GM21381 (cell line): ENCODE data around the gene DNM3.
A peak's percentile ranks its signal among the peaks of the same experiment; 100 is the strongest.

Experiments
- ATAC-seq: cut with Tn5 transposase; IDR thresholded peaks from one replicate; pipeline ENCODE4 v1.9.1; 2021; ENCODE audit warnings: mild to moderate bottlenecking, moderate library complexity; ENCODE audit not compliant: unreplicated experiment

DNM3 gene

GRCh38 chr1:172165403-172165802 lies 324.1 kb downstream of the DNM3 start:
- no peak for ATAC-seq

DNA sequence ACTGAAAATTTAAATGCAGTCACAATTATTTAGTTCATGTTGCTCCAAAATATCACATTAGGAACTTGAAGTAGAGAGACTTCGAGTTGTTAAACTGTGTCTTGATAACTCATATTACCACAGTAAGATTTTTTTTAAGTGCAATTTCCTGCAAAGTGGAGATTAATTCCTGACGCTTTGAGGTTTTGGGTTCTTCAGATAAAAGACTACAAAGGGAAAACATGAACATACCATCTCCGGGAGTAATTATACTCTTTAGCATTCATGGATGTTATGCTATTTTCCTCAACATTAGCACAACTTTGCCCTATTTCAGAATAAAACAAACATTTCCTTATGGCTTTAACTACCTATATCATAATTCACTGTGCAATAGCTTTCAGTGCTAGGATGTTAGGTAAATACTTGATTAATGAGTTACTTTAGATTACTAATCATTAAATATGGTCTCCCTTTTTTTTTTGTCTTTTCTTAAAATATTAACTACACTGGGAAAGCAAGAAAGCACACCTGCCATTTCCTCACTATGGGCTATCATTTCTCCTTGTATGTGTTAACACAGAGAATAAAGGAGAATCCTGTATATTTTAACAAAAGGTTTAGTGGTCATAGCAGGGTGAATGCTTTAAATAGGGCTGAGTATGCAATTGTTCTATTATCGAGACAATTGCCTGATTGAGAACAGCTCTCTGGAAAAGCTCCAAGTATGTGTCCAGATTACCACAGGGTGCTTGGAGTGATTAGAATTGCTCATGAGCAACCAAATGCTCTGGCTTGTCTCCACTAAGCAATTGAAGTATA lies 326.7 kb downstream of the DNM3 start:
- no peak for ATAC-seq

DNA sequence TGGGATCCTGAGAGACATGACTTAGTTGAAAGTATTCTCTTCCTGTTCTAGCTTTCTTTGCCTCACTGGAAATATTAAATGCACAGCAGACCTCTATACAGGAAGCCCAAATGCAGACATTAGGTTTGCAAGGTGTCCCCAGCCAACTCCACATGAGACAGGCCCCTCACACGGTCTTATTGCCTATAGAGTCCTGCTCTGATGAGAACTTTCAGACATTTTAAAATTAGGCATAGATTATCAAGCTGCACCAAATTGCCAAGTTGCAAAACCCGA lies 327.2 kb downstream of the DNM3 start:
- ATAC-seq = no peak

DNA sequence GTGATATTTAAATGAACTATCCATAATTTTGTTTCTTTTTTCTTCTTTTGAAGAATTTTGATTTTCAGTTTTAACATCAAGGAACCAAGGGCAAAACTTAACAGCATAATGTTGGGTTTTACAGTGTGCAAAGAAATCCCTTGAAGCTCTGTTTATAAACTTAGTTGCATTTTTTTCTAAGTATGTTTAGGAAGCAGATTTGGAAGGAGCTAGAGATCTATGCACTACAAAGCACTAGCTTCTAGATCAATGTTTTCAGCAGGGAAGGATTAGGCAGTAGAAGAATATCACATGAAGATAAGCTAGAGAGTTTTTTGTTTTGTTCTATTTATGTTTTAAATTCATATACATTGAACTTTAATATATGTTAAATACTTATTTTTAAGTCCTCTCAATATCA lies 328.5 kb downstream of the DNM3 start:
- no peak for ATAC-seq

DNA sequence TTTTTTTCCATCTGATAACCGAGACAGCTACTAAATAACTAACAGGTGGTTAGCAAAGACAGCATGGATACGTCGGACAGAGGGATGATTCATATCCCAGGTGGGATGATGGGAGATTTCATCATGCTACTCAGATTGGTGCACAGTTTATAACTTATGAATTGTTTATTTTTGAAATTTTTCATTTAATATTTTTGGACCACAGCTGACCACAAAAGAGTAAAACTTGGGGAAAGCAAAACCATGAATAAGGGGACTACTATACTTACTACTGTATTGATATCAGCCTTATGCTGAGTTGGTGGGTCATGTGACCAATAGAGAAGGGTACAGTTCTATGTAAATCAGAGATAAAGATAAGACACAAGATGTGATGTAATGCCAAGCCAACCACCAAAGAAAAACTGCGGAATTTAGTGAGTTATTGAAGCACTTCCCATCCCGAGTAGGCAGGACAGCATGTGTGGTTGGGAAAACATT lies 331.1 kb downstream of the DNM3 start:
- ATAC-seq = no peak

DNA sequence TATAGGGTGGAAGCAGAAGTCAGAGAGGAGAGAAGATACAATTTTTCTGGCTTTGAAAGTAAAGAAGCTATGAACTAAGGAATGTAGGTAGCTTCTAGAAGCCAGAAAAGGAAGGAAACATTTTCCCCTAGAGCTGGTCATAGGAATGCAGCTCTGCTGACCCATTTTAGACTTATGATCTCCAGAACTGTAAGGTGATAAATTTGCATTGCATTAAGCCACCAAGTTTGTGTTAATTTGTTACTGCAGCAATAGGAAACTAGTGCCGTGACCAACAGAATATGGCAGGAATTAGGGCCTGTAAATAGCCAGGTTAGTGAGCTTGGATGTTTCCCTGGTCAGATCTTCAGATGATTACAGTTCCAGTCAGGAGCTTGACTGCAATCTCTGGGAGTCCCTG lies 334.9 kb downstream of the DNM3 start:
- ATAC-seq = no peak

DNA sequence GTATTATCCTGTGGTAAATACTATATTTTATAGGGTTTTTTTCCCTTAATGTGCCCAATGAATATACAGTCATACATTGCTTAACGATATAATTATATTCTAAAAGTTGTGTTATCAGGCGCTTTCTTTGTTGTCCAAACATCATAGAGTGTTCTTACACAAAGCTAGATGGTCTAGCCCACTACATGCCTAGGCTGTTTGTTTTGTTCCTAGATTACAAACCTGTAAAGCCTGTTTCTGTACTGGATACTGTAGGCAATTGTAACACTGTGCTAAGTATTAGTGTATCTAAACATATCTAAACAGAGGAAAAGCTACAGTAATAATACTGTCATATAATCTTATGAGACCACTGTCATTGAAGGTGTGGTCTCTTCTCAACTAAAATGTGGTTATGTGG lies 336.6 kb downstream of the DNM3 start:
- ATAC-seq = no peak

DNA sequence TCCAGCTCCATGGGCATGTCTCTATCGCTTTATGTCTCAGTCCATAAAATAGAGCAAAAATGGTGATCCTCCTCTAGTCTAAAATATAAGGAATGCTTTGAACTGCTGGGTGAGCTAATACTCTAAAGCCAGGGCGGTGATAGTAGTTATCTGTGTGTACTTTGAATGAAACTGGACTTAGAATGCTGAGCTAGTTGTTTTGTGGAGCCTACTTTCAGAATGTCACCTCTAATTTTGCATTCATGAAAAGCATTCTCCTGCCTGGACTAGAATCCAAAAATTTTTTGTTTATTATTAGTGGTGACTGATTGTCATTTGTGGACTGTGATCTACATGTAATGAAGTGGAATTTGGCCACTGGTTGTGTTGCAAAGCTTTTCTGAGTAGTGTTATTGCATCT lies 337.6 kb downstream of the DNM3 start:
- no peak for ATAC-seq

DNA sequence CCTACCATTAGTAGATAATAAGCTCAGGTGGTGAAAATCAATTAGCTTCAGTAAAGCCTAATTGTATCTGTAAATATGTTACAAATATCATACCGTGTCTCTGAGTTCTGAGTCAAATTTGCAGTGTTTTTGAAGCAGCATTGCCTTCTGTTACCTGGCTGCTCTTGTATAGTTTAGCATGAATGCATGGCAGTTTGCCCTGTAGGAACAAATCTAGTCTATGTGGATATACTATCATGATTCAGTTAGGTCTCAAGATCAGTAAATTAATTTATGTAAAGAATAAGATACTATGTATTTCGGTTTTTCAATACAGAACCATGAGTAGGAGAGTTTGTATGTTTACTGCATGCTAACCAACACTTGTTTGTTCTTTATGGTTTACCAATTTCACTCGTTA lies 338.6 kb downstream of the DNM3 start:
- ATAC-seq = no peak

- ATAC-seq = peak; percentile 51
These were observed 339.4 kb downstream of the DNM3 start for GRCh38 chr1:172180501-172181285.

DNA sequence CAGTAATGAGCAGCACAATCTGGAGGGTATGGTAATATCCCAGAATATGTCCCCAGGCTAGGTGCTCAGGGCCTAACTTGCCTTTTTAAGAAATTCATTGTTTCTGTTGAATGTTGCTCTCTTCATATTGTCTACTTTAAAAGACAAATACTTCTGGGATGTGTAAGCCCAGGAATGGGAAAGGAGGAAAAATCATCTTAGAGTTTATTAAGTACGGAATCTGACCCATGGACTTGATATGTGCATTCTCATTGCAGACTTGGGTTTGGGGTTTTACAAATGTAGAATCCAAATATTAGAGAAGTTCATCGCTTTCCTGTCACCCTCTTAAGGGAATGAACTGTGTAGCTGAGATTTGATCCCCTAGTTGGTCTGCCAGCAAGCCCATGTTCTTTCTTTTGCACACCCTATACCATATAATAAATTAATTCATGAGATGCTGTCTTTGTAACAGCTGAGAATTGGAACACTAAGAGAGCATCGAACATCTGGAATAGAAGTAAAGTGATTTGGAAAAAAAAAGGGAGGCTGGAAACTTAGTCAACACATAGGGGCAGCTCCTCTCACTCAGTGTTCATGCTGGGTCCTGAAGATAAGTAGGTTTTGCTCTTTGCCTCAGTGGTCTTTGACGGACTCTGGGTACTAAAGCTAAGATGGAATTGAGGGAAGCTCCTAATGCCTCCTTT lies 343.4 kb downstream of the DNM3 start:
- peak; percentile 2 for ATAC-seq

GRCh38 chr1:172185211-172185610 lies 343.9 kb downstream of the DNM3 start:
- peak; percentile 55 for ATAC-seq

GRCh38 chr1:172185996-172186395 lies 344.7 kb downstream of the DNM3 start:
- no peak for ATAC-seq

GRCh38 chr1:172201572-172201971 lies 360.3 kb downstream of the DNM3 start:
- ATAC-seq = no peak

DNA sequence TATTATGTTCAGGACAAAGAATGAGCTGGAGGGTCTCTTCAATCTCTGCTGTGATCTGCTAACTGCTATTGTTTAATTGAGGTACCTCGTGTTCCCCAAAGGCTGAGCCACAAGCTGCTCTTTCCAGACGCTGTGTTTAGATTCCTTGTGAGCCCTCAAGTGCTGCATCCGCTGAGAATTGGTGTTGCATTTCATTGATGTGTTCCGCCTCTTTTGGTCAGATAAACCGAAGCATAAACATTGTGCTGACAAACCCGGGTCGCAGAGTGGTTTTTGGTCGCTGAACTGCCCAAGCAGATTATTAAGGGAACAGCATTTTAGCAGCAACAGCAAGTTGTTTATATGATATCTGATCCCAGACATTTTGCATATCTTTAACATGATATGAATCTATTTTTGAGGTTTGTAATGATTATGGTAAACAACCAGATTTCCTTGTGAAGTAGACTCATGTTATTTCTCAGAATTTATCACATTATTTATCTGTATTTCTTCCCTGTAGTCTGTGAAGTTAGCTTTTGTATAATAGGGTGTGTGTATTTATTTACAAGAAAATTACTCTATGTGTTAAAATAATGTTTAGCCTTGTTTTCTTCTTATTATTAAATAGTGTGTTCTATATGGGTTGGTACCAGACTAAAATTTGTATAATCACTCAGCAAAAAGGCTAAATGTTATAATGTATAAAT lies 362.0 kb downstream of the DNM3 start:
- ATAC-seq = no peak

DNA sequence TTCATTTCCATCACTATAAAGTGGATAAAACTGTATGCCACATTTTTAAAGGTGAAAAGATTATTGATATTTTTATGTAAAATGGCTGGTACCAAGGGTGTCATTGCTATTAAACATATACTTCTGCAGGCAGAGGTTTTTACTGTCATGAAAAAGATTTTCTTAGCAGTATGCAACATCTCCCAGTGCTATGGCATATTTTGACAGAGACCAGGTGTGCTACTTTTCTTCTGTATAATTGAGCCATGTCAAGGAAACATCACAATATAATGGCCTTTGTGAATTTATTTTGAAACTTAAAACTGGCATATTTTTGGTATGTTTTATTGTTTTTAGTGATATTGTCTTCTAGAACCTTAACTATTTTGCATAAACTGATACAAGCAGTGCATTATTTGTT lies 362.6 kb downstream of the DNM3 start:
- no peak for ATAC-seq

- no peak for ATAC-seq
These were observed 365.0 kb downstream of the DNM3 start for GRCh38 chr1:172206256-172206655.

DNA sequence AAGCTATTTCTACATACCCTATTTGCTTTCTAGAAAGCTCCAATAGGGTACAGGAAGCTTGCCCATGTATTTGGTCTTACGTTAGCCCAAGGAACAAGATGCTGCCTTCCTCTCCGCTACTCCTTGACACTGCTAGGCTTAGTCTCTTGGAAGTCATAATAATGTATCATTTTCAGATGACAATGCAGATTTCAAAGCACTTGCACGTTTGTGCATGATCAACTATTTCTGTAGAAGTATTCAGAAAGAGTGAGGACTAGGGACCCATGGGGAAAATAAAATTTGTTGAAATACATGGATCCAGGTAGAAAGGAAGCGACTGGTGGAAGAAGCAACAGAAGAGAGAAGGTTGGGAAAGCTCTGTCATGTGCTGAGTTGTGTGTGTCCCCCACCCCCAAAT lies 367.3 kb downstream of the DNM3 start:
- ATAC-seq = no peak

DNA sequence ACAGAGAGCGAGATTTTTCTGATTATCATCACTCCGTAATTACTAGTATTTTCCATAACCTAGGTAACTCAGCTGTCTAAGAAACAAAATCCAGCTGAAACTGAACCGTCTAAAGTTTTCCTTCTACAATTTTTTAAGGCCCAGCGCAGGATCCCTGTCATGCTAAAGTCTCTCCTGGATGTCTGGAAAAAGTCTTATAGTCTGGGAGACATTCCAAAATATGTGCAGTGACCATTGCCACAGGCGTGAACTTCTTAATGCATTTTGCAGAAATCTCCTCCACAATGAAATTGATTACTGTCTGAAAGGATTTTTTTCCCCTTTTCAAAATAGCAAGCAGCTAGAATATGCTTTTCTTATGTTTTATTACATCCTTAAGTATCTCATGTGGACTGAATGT lies 369.9 kb downstream of the DNM3 start:
- ATAC-seq = no peak

DNA sequence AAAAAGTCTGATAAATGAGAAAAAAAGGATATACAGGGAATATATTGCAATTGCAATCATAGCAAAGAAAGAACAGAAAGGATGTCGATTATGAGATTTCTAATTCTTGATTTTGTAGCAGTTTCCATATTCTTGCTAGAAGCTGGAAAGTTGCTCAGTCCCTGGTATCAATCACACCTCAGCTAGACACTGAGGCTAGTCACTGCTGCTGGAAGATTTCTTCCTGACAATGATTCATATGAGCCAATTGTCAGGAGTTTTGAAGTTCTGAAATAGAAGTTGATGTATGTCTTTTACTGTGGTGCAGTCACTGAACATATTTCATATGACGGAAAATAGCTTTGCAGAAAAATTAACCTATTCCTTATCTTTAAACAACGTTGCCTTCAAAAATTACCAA lies 370.8 kb downstream of the DNM3 start:
- ATAC-seq = no peak

DNA sequence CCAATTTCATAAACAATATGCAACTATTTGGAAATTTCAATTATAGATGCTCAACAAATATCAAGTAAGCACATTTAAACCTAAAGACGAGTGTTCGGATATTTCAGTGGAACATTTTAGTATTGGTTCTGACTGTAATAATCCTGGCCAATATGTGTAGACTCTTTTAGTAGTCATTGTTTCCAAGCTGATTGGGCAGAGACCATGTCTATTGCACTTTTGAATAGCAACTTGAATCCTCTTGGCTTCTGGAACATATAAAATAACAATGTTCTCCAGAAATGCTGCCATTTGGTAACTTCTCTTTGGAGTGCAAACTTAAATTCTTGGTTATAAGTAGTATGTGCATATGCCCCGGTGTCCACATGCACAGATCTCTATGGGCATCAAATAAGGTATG lies 373.7 kb downstream of the DNM3 start:
- ATAC-seq = no peak
